Nephron (organoid): ENCODE measurements around the gene SPRN.
"Not testable (repeated sequence)": the region's sequence is repeated elsewhere in the genome, so short reads cannot be mapped to it uniquely, and the experiment has no call there.

Source experiments
- H3K27ac Mint-ChIP-seq, 3 experiments: 2 replicates each; pipeline ENCODE4 v1.8.0; 2020; ENCODE audit warnings: mixed read lengths in 3 of 3, mild to moderate bottlenecking in 2 of 3, moderate library complexity in 1 of 3
- H3K27me3 Mint-ChIP-seq: 2 replicates; pipeline ENCODE4 v1.8.0; 2021; ENCODE audit warnings: low read depth, mild to moderate bottlenecking, moderate library complexity, mixed read lengths
- H3K36me3 Mint-ChIP-seq: 2 replicates; pipeline ENCODE4 v1.8.0; 2020; ENCODE audit warnings: low read depth, mixed read lengths
- H3K4me1 Mint-ChIP-seq: 2 replicates; pipeline ENCODE4 v1.8.0; 2020; ENCODE audit warnings: mixed read lengths
- H3K4me3 Mint-ChIP-seq, 3 experiments: 2 replicates each; pipeline ENCODE4 v1.8.0; 2020; ENCODE audit warnings: mild to moderate bottlenecking in 3 of 3, mixed read lengths in 3 of 3, moderate library complexity in 2 of 3
- H3K9me3 Mint-ChIP-seq: 2 replicates; pipeline ENCODE4 v1.8.0; 2020; ENCODE audit warnings: mixed read lengths
- TF ChIP-seq, protein P1 (sequence below), 3 experiments: fragments of 200-600 bp; sonication (generic); IDR thresholded peaks; one replicate each; pipeline ENCODE4 v1.5.0; 2021; ENCODE audit warnings: antibody characterized with exemption in 3 of 3; ENCODE audit not compliant: unreplicated experiment in 3 of 3

SPRN gene

DNA sequence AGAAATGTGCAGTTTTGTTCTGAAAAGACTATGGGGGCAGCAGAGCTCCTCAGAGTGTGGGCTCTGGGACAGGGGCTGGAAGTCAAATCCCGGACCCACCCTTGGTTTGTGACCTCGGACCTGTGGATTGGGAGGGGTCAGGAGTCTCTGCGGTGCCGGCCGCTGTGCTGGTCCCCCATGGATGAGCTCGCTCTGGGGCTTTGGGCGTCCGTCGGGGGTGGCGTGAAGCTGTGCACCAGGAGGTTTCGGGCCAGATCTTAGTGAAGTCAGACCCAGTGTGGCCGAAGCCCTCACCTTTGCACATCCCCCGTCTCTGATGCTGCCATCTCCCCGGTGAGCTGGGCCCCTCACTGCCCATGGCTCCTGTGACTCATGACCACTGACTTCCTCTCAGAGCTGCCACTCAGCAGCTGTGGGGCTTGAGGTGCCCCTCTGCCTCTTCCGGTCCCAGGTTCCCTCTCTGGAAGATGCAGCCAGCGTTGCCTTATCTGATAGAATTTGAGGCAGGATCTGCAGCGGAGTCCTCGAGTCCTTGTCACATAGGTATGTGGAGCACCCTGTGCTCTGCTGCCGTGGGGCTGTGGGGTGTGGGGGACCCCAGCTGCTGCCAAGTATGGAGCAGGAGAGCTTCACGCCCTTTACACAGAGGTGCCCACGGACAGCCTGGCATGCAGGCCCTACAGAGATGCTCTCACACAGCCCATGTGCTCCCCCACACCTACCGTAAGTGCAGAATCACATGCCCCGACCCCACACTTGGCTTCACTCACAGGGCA is 18.0 kb upstream of the SPRN start:
- no peaks in the 10 kb centered on the region for H3K27me3 Mint-ChIP-seq
- TF ChIP-seq, protein P1, sequence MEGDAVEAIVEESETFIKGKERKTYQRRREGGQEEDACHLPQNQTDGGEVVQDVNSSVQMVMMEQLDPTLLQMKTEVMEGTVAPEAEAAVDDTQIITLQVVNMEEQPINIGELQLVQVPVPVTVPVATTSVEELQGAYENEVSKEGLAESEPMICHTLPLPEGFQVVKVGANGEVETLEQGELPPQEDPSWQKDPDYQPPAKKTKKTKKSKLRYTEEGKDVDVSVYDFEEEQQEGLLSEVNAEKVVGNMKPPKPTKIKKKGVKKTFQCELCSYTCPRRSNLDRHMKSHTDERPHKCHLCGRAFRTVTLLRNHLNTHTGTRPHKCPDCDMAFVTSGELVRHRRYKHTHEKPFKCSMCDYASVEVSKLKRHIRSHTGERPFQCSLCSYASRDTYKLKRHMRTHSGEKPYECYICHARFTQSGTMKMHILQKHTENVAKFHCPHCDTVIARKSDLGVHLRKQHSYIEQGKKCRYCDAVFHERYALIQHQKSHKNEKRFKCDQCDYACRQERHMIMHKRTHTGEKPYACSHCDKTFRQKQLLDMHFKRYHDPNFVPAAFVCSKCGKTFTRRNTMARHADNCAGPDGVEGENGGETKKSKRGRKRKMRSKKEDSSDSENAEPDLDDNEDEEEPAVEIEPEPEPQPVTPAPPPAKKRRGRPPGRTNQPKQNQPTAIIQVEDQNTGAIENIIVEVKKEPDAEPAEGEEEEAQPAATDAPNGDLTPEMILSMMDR (IDR thresholded peaks at IDR 0.05; ENCODE audit: unreplicated experiment in 3 of 3) = no peak
- H3K9me3 Mint-ChIP-seq = peaks cover 42% of the 10 kb centered on the region
- H3K4me1 Mint-ChIP-seq = no peaks in the 10 kb centered on the region
- H3K4me3 Mint-ChIP-seq = no peak overlapping the region
- H3K36me3 Mint-ChIP-seq = peaks cover 18% of the 10 kb centered on the region
- H3K27ac Mint-ChIP-seq = no peak overlapping the region

DNA sequence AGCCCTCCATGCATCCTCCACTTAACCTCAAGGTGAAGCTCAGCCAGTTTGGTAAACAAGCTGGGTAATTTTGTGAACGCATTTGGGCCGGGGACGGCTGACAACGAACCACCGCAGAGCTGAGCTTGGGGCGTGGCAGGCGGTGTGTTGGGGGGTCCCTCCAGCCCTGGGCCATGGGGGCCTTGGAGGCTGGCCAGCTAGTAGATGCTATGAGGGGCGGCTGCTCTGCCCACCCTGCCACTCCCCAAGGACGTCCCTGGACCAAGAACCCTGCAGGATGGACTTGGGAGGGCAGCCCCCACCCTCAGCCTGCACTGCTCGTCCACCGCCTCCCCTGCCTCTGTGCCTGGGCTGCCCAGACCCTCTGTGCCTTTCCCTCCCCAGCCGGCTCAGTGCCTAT is 17.4 kb upstream of the SPRN start:
- Mint-ChIP-seq H3K9me3 (peaks cover 41% of the 10 kb centered on the region), H3K27me3 (no peaks in the 10 kb centered on the region), H3K36me3 (peaks cover 14% of the 10 kb centered on the region), H3K4me3 (no peak overlapping the region), H3K27ac (no peak overlapping the region), H3K4me1 (no peaks in the 10 kb centered on the region)
- TF ChIP-seq, protein P1 (IDR thresholded peaks at IDR 0.05; ENCODE audit: unreplicated experiment in 3 of 3) = no peak

- H3K36me3 Mint-ChIP-seq = peaks cover 11% of the 10 kb centered on the region
- H3K27ac Mint-ChIP-seq, H3K4me3 Mint-ChIP-seq, H3K27me3 Mint-ChIP-seq, H3K4me1 Mint-ChIP-seq: not testable (repeated sequence)
- H3K9me3 Mint-ChIP-seq = peaks cover 43% of the 10 kb centered on the region
Measured at GRCh38 chr10:133441356-133441755, 16.9 kb upstream of the SPRN start.

DNA sequence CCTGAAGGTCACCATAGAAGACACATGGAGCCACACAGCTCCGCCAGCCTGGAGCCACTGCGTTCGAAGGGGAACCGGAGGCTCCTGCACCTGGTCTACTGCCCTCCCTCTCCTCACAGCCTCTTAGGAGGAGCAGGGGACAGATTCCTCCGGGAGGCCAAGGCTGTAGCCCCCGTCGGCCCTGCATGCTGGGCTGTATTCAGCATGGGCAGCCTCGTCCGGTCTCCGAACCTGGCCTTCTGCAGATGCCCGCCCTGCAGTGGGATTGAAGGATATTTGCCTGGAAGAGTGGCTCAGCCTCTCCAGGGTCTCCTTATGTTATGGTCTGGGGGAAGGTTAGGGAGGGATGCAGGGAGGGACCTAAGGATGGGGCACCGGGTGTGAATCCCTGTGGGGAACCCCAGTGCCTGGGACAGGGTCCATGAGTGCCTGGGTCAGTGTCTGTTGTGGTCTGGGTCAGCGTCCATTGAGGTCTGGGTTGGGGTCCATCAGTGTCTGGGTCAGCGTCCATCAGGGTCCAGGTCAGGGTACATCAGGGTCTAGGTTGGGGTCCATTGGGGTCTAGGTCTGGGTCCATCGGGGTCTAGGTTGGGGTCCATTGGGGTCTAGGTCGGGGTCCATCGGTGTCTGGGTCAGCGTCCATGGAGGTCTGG is 16.3 kb upstream of the SPRN start:
- Mint-ChIP-seq H3K9me3 (peaks cover 43% of the 10 kb centered on the region), H3K27me3 (no peaks in the 10 kb centered on the region), H3K4me3 (no peak overlapping the region), H3K36me3 (peaks cover 11% of the 10 kb centered on the region), H3K4me1 (no peaks in the 10 kb centered on the region), H3K27ac (no peak overlapping the region)
- TF ChIP-seq, protein P1 (IDR thresholded peaks at IDR 0.05; ENCODE audit: unreplicated experiment in 3 of 3) = no peak

DNA sequence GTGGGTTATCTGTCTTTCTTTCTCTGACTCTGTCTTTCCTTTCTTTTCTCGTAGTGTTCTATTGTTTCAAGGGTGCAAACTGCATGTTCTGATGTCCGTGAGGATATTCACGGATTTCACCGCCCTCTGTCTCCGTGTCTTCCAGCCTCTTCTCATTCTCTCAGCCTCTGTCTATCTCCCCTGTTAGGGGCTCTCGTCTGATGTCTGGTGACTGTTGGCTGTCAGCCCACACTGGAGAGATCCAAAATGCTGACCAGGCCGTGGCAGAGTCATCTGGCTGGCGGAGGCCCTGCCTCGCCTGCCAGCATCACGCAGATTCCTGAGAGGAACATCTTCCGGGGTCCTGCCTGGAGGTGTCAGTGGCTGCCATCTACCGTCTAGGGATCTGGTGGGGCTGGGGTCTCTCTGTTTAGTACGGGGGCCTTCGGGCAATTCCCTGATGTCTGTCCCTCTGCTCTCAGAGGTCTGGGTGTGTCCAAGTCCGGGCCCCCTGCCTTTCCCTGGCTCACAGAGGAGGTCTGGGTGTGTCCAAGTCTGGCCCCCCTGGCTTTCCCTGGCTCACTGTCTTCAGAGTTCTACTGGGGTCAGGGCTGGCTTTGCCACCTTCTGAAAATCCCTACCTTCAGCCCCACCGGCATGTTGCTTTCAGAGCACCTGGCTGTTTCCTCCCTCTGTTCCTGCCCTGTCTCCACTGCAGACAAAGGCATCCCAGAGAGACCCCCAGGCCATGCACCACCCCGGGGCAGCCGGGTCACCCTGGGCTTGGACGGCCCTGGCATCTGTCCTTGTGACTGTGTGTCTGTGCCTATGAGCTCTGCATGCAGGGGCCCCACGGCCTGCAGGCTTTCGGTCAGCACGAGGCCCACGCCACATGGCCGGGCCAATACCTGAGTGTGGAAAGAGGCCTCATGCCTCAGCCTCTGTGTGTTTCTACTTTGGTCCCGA is 15.4 kb upstream of the SPRN start:
- Mint-ChIP-seq H3K27me3 (no peaks in the 10 kb centered on the region), H3K4me3 (no peak overlapping the region), H3K27ac (no peak overlapping the region), H3K4me1 (no peaks in the 10 kb centered on the region), H3K9me3 (peaks cover 39% of the 10 kb centered on the region), H3K36me3 (peaks cover 7% of the 10 kb centered on the region)
- TF ChIP-seq, protein P1 (IDR thresholded peaks at IDR 0.05; ENCODE audit: unreplicated experiment in 3 of 3) = no peak

GRCh38 chr10:133438711-133439273 is 14.4 kb upstream of the SPRN start:
- no peak overlapping the region for H3K27ac Mint-ChIP-seq
- H3K4me3 Mint-ChIP-seq = no peak overlapping the region
- peaks cover 41% of the 10 kb centered on the region for H3K9me3 Mint-ChIP-seq
- H3K4me1 Mint-ChIP-seq = no peaks in the 10 kb centered on the region
- H3K27me3 Mint-ChIP-seq = no peaks in the 10 kb centered on the region
- peaks cover 7% of the 10 kb centered on the region for H3K36me3 Mint-ChIP-seq
- TF ChIP-seq, protein P1 (IDR thresholded peaks at IDR 0.05; ENCODE audit: unreplicated experiment in 3 of 3) = no peak

DNA sequence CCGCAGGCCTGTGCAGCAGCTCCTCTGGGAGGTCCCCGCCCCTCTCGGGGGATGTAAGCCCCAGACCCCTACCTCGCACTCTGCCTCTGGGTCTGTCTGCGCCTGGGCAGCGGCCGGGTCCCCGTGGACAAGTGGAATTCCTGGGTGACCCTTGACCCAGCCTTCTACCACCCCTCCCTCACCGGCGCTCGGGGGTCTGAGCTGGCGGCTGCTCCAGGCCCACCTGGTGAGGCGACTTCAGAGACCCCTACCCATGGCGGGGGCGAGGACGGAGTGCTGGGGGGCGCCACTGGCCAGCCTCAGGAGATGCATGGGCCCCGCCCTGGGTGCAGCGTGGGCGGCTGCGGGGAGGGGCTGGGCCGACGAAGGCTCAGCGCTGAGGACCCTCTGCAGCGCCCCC is 8.4 kb upstream of the SPRN start:
- H3K36me3 Mint-ChIP-seq, H3K27ac Mint-ChIP-seq, H3K27me3 Mint-ChIP-seq, H3K4me3 Mint-ChIP-seq, H3K4me1 Mint-ChIP-seq: not testable (repeated sequence)
- H3K9me3 Mint-ChIP-seq = peaks cover 22% of the 10 kb centered on the region

GRCh38 chr10:133431888-133432613 is 7.6 kb upstream of the SPRN start:
- H3K36me3 Mint-ChIP-seq, H3K27ac Mint-ChIP-seq, H3K4me3 Mint-ChIP-seq, H3K27me3 Mint-ChIP-seq, H3K4me1 Mint-ChIP-seq: not testable (repeated sequence)
- peaks cover 18% of the 10 kb centered on the region for H3K9me3 Mint-ChIP-seq
